ENCODE measurements around the gene HOXA4. TPM values are rescaled to one million over a fixed set of nuclear protein-coding genes. Genes with fewer than 3 reads are reported as not detected.

HOXA4 gene
- polyA plus RNA-seq, 1 donor (not counting 4 experiments of a cell fraction or from before 2014, with no cell fraction given): 1.5 TPM

GRCh38 chr7:27141923-27142579 lies 11.5 kb upstream of the HOXA4 start:
- Histone ChIP-seq H3K36me3 (ENCODE audit: control insufficient read depth in 2 of 2, extremely low read depth in 1 of 2, insufficient read depth in 2 of 2, low read length in 2 of 2) (peaks cover 4 to 7% of the 10 kb centered on the region in 2 experiments), H3K9me3 (ENCODE audit: control insufficient read depth, low read depth, low read length) (no peaks in the 10 kb centered on the region), H3K27ac (ENCODE audit: control insufficient read depth, insufficient read depth, low read length) (peak overlapping the region; percentile 92), H3K9ac (ENCODE audit: control insufficient read depth, extremely low read depth, insufficient read depth, low read length) (peak overlapping the region; percentile 93), H3K4me1 (ENCODE audit: control insufficient read depth, extremely low read depth, insufficient read depth, low read length) (peaks cover 36% of the 10 kb centered on the region), H3K79me2 (ENCODE audit: control insufficient read depth, insufficient read depth, low read length) (peaks cover 67% of the 10 kb centered on the region), H3K4me3 (ENCODE audit: control insufficient read depth in 2 of 3, extremely low read depth in 1 of 3, insufficient read depth in 2 of 3, low read depth in 1 of 3, low read length in 3 of 3) (peak overlapping the region; percentile 58 to 93 (median 91)), H4K20me1 (ENCODE audit: control insufficient read depth, extremely low read depth, insufficient read depth, low read length) (no peaks in the 10 kb centered on the region), H2AFZ (ENCODE audit: control insufficient read depth, low read length) (no peak overlapping the region), H3K27me3 (ENCODE audit: control insufficient read depth, extremely low read depth, insufficient read depth, low read length) (no peaks in the 10 kb centered on the region), H3K4me2 (ENCODE audit: control insufficient read depth, extremely low read depth, insufficient read depth, low read depth, low read length) (peak overlapping the region; percentile 92), H3K9me1 (ENCODE audit: control insufficient read depth, extremely low read depth, insufficient read depth, low read length) (no peaks in the 10 kb centered on the region)
- dilution Hi-C loops (cut with MboI; ENCODE audit: extremely low pct_ligation_motif_present, low sequenced_read_pairs): no loop called here
- TF ChIP-seq EZH2 (IDR thresholded peaks at IDR 0.05; ENCODE audit: low read length): no peak
- no peak for TF ChIP-seq CTCF (optimal IDR thresholded peaks at IDR 0.05 in 1 of 3, IDR thresholded peaks at IDR 0.05 in 1 of 3, conservative IDR thresholded peaks at IDR 0.05 in 1 of 3; ENCODE audit: extremely low read depth in 1 of 3, insufficient read depth in 2 of 3, low read length in 3 of 3)
- FAIRE-seq: no peak
- DNase-seq (ENCODE audit: low read depth, low spot score): no peak

- Histone ChIP-seq H3K36me3 (ENCODE audit: control insufficient read depth in 2 of 2, extremely low read depth in 1 of 2, insufficient read depth in 2 of 2, low read length in 2 of 2) (peaks cover 4 to 7% of the 10 kb centered on the region in 2 experiments), H3K9ac (ENCODE audit: control insufficient read depth, extremely low read depth, insufficient read depth, low read length) (peak overlapping the region; percentile 93), H4K20me1 (ENCODE audit: control insufficient read depth, extremely low read depth, insufficient read depth, low read length) (no peaks in the 10 kb centered on the region), H3K79me2 (ENCODE audit: control insufficient read depth, insufficient read depth, low read length) (peaks cover 62% of the 10 kb centered on the region), H3K4me1 (ENCODE audit: control insufficient read depth, extremely low read depth, insufficient read depth, low read length) (peaks cover 34% of the 10 kb centered on the region), H3K4me3 (ENCODE audit: control insufficient read depth in 2 of 3, extremely low read depth in 1 of 3, insufficient read depth in 2 of 3, low read depth in 1 of 3, low read length in 3 of 3) (peak overlapping the region in 2 of 3 experiments; percentile 91 to 93), H3K9me1 (ENCODE audit: control insufficient read depth, extremely low read depth, insufficient read depth, low read length) (no peaks in the 10 kb centered on the region), H3K27ac (ENCODE audit: control insufficient read depth, insufficient read depth, low read length) (peak overlapping the region; percentile 92), H3K9me3 (ENCODE audit: control insufficient read depth, low read depth, low read length) (no peaks in the 10 kb centered on the region), H3K27me3 (ENCODE audit: control insufficient read depth, extremely low read depth, insufficient read depth, low read length) (no peaks in the 10 kb centered on the region), H3K4me2 (ENCODE audit: control insufficient read depth, extremely low read depth, insufficient read depth, low read depth, low read length) (peak overlapping the region; percentile 92), H2AFZ (ENCODE audit: control insufficient read depth, low read length) (no peak overlapping the region)
- peak; percentile 63 for FAIRE-seq
- TF ChIP-seq EZH2 (IDR thresholded peaks at IDR 0.05; ENCODE audit: low read length): no peak
- TF ChIP-seq CTCF (optimal IDR thresholded peaks at IDR 0.05 in 1 of 3, IDR thresholded peaks at IDR 0.05 in 1 of 3, conservative IDR thresholded peaks at IDR 0.05 in 1 of 3; ENCODE audit: extremely low read depth in 1 of 3, insufficient read depth in 2 of 3, low read length in 3 of 3): no peak
- DNase-seq (ENCODE audit: low read depth, low spot score): no peak
- dilution Hi-C loops (cut with MboI; ENCODE audit: extremely low pct_ligation_motif_present, low sequenced_read_pairs): no loop called here
Measured at GRCh38 chr7:27141137-27141922, 10.8 kb upstream of the HOXA4 start.
